Prostate gland (tissue), 2 donors: ENCODE measurements around the gene SENP7.

Source experiments
- POLR2A ChIP-seq: fragments of 450-650 bp; IDR thresholded peaks from one replicate; pipeline ENCODE4 v1.6.1; 2016; ENCODE audit warnings: antibody characterized with exemption, mild to moderate bottlenecking
- POLR2AphosphoS5 ChIP-seq: sonication (generic); formaldehyde crosslinking; IDR thresholded peaks from one replicate; pipeline ENCODE4 v1.6.1; 2017; ENCODE audit warnings: antibody characterized with exemption
- TF ChIP-seq, protein P1 (sequence below), 4 experiments: fragments of 200-600 bp in 2 of 4; fragments of 450-650 bp in 2 of 4; sonication (generic) in 2 of 4; IDR thresholded peaks; 1 replicate in 3 of 4; 2 replicates in 1 of 4; pipeline ENCODE4 v1.5.1; 2016 to 2019; ENCODE audit warnings: antibody characterized with exemption in 4 of 4, mild to moderate bottlenecking in 2 of 4, moderate library complexity in 2 of 4

DNA sequence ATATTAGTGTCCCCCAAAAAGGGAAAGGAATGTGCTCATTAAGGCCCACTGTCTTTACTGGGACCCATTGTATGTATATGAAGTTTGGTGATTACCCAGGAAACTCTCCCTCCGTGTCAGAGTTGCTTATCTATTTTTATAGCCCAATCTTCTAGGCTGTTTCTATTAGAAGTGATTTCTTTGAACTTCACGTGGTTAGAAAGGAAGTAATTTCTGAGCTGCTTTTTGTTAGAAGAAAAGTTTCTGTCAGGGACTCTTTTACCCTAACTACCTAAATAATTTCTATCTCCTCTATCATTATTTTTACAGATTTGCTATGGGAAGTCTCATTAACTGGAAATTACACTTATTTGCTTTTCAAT lies 17.7 kb upstream of the SENP7 start:
- TF ChIP-seq, protein P1, sequence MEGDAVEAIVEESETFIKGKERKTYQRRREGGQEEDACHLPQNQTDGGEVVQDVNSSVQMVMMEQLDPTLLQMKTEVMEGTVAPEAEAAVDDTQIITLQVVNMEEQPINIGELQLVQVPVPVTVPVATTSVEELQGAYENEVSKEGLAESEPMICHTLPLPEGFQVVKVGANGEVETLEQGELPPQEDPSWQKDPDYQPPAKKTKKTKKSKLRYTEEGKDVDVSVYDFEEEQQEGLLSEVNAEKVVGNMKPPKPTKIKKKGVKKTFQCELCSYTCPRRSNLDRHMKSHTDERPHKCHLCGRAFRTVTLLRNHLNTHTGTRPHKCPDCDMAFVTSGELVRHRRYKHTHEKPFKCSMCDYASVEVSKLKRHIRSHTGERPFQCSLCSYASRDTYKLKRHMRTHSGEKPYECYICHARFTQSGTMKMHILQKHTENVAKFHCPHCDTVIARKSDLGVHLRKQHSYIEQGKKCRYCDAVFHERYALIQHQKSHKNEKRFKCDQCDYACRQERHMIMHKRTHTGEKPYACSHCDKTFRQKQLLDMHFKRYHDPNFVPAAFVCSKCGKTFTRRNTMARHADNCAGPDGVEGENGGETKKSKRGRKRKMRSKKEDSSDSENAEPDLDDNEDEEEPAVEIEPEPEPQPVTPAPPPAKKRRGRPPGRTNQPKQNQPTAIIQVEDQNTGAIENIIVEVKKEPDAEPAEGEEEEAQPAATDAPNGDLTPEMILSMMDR (IDR thresholded peaks at IDR 0.05) = no peak
- TF ChIP-seq POLR2A (no peak), POLR2AphosphoS5 (no peak)
